CD14-positive monocyte (primary cell): ENCODE measurements around the gene ZFP36L1. TPM values are rescaled to one million over a fixed set of nuclear protein-coding genes. Genes with fewer than 3 reads are reported as not detected.

Experiments
- DNase-seq, 3 donors: peaks; one replicate each; pipeline ENCODE4 v3.0.0-alpha.2; 2011 to 2022
- H2AFZ ChIP-seq: 2 replicates; pipeline ENCODE4 v1.6.0; 2012; ENCODE audit warnings: mild to moderate bottlenecking, low read depth, low read length, inconsistent platforms; ENCODE audit not compliant: insufficient read depth, poor library complexity, severe bottlenecking
- H3K27ac ChIP-seq, 2 donors: 1 replicate in 1 of 2; 2 replicates in 1 of 2; pipeline ENCODE4 v1.5.1; 2012 to 2013; ENCODE audit warnings: low read length in 2 of 2, control low read depth in 1 of 2, inconsistent platforms in 1 of 2, low read depth in 1 of 2, mild to moderate bottlenecking in 1 of 2
- H3K27me3 ChIP-seq, 2 donors: one replicate each; pipeline versions ENCODE4 v1.6.0 to v1.6.1; 2011 to 2013; ENCODE audit warnings: low read length in 2 of 2; ENCODE audit not compliant: control insufficient read depth in 2 of 2, insufficient read depth in 2 of 2
- H3K36me3 ChIP-seq, 2 donors: replicated peaks in 1 of 2; 1 replicate in 1 of 2; 2 replicates in 1 of 2; pipeline versions ENCODE4 v1.5.1 to v1.6.1; 2012 to 2013; ENCODE audit warnings: low read length in 2 of 2, control low read depth in 1 of 2, inconsistent platforms in 1 of 2, mild to moderate bottlenecking in 1 of 2; ENCODE audit not compliant: insufficient read depth in 2 of 2, control insufficient read depth in 1 of 2
- H3K4me1 ChIP-seq, 2 donors: 1 replicate in 1 of 2; 2 replicates in 1 of 2; pipeline versions ENCODE4 v1.5.1 to v1.6.1; 2012 to 2013; ENCODE audit warnings: low read length in 2 of 2, control low read depth in 1 of 2, inconsistent platforms in 1 of 2, mild to moderate bottlenecking in 1 of 2, moderate library complexity in 1 of 2; ENCODE audit not compliant: insufficient read depth in 2 of 2, control insufficient read depth in 1 of 2
- H3K4me2 ChIP-seq: replicated peaks from 2 replicates; pipeline ENCODE3; 2012; ENCODE audit warnings: low read length, moderate library complexity, mild to moderate bottlenecking; ENCODE audit not compliant: poor library complexity, severe bottlenecking; ENCODE audit errors: extremely low read depth
- H3K4me3 ChIP-seq, 3 experiments: fragments of 200-600 bp in 1 of 3; sonication (generic) in 1 of 3; replicated peaks in 1 of 3; 1 replicate in 2 of 3; 2 replicates in 1 of 3; pipeline ENCODE4 v1.5.1; 2011 to 2013; ENCODE audit warnings: low read length in 3 of 3, mild to moderate bottlenecking in 3 of 3, control low read depth in 2 of 3, low read depth in 2 of 3, inconsistent platforms in 1 of 3, moderate library complexity in 1 of 3
- H3K79me2 ChIP-seq: 2 replicates; pipeline ENCODE4 v1.6.0; 2012; ENCODE audit warnings: mild to moderate bottlenecking, control low read depth, inconsistent platforms, low read length, moderate library complexity; ENCODE audit not compliant: insufficient read depth
- H3K9ac ChIP-seq: 2 replicates; pipeline ENCODE4 v1.6.0; 2017; ENCODE audit warnings: low read length, mild to moderate bottlenecking; ENCODE audit not compliant: insufficient read depth, poor library complexity, severe bottlenecking
- H3K9me3 ChIP-seq, 2 donors: replicated peaks in 1 of 2; 1 replicate in 1 of 2; 2 replicates in 1 of 2; pipeline versions ENCODE4 v1.5.1 to v1.6.1; 2012 to 2013; ENCODE audit warnings: low read length in 2 of 2, control low read depth in 1 of 2; ENCODE audit not compliant: control insufficient read depth in 1 of 2, insufficient read depth in 1 of 2
- H4K20me1 ChIP-seq: 2 replicates; pipeline ENCODE4 v1.6.0; 2012; ENCODE audit warnings: mild to moderate bottlenecking, low read length, control low read depth, moderate library complexity; ENCODE audit not compliant: insufficient read depth
- H3K27ac Mint-ChIP-seq, 7 donors: one replicate each; pipeline ENCODE4 v1.8.0; 2020; ENCODE audit warnings: mild to moderate bottlenecking in 7 of 7, mixed read lengths in 7 of 7, moderate library complexity in 6 of 7, inconsistent platforms in 2 of 7
- H3K27me3 Mint-ChIP-seq, 3 donors: one replicate each; pipeline ENCODE4 v1.8.0; 2021 to 2022; ENCODE audit warnings: low read depth in 3 of 3, mild to moderate bottlenecking in 3 of 3, mixed read lengths in 3 of 3, moderate library complexity in 3 of 3, inconsistent platforms in 1 of 3
- H3K36me3 Mint-ChIP-seq, 2 donors: one replicate each; pipeline ENCODE4 v1.8.0; 2020; ENCODE audit warnings: mixed read lengths in 2 of 2, inconsistent platforms in 1 of 2, mild to moderate bottlenecking in 1 of 2
- H3K4me1 Mint-ChIP-seq: one replicate; pipeline ENCODE4 v1.8.0; 2020; ENCODE audit warnings: mild to moderate bottlenecking, mixed read lengths
- H3K4me3 Mint-ChIP-seq, 2 donors: one replicate each; pipeline ENCODE4 v1.8.0; 2020; ENCODE audit warnings: mild to moderate bottlenecking in 2 of 2, mixed read lengths in 2 of 2, moderate library complexity in 1 of 2
- H3K9me3 Mint-ChIP-seq, 7 donors: one replicate each; pipeline ENCODE4 v1.8.0; 2020 to 2022; ENCODE audit warnings: mixed read lengths in 7 of 7, mild to moderate bottlenecking in 6 of 7, moderate library complexity in 6 of 7, inconsistent platforms in 2 of 7
- WGBS: methylation state at CpG from one replicate; pipeline ENCODE4 v1.1.5; 2013; ENCODE audit warnings: missing lambda C conversion rate; ENCODE audit not compliant: insufficient coverage; 5-methylcytosine and 5-hydroxymethylcytosine counted together
- intact Hi-C, 2 donors: fragments of 100-400 bp; cut with micrococcal nuclease; formaldehyde crosslinking; loops; one replicate each; pipeline versions ENCODE4 v1.15.0 to v1.15.1; 2023
- polyA plus RNA-seq, 3 donors: library from polyadenylated mRNA; depleted of rRNA in 1 of 3; unstranded in 2 of 3; stranded (reverse) in 1 of 3; fragments of 300-500 nt in 2 of 3; fragments of >200 nt in 1 of 3; fragmentation: Illumina TruSeq in 2 of 3; gene quantifications; 1 replicate in 2 of 3; 2 replicates in 1 of 3; pipeline ENCODE4 v1.2.3, GENCODE V29; 2012 to 2021
- TF ChIP-seq, protein P1 (sequence below): fragments of 200-600 bp; IDR thresholded peaks from one replicate; pipeline ENCODE4 v1.8.0; 2022; ENCODE audit warnings: antibody characterized with exemption, mild to moderate bottlenecking

ZFP36L1 gene
- polyA plus RNA-seq, 3 donors = 151 to 934 (median 185) TPM

GRCh38 chr14:68788996-68789820, 3.7 kb downstream of the ZFP36L1 start:
- Histone ChIP-seq H3K9me3 (no peaks in the 10 kb centered on the region), H3K9ac (peak overlapping the region; percentile 56), H3K4me2 (peak overlapping the region; percentile 95), H3K36me3 (peaks cover 37 to 49% of the 10 kb centered on the region in 2 donors), H3K27ac (peak overlapping the region; percentile 61 to 97), H4K20me1 (peaks cover 66% of the 10 kb centered on the region), H2AFZ (no peak overlapping the region), H3K4me3 (peak overlapping the region; percentile 54 to 97 (median 77)), H3K4me1 (peaks cover 26 to 58% of the 10 kb centered on the region in 2 donors), H3K27me3 (no peaks in the 10 kb centered on the region), H3K79me2 (peaks cover 41% of the 10 kb centered on the region)
- H3K27me3 Mint-ChIP-seq = peaks cover 4 to 13% (median 12%) of the 10 kb centered on the region in 3 donors
- intact Hi-C loops = loop anchor here in 1 of 2 donors (2.0 kb wide), 2 partner anchors 46 to 190 kb away; no protein-coding TSS in a partner anchor
- H3K4me1 Mint-ChIP-seq = peaks cover 53% of the 10 kb centered on the region
- WGBS = 29% methylated on average over 12 of the region's 16 CpGs
- peaks cover 0 to 11% (median 2%) of the 10 kb centered on the region in 7 donors for H3K9me3 Mint-ChIP-seq
- peak; percentile 74 to 84 (median 84) for DNase-seq
- TF ChIP-seq, protein P1, sequence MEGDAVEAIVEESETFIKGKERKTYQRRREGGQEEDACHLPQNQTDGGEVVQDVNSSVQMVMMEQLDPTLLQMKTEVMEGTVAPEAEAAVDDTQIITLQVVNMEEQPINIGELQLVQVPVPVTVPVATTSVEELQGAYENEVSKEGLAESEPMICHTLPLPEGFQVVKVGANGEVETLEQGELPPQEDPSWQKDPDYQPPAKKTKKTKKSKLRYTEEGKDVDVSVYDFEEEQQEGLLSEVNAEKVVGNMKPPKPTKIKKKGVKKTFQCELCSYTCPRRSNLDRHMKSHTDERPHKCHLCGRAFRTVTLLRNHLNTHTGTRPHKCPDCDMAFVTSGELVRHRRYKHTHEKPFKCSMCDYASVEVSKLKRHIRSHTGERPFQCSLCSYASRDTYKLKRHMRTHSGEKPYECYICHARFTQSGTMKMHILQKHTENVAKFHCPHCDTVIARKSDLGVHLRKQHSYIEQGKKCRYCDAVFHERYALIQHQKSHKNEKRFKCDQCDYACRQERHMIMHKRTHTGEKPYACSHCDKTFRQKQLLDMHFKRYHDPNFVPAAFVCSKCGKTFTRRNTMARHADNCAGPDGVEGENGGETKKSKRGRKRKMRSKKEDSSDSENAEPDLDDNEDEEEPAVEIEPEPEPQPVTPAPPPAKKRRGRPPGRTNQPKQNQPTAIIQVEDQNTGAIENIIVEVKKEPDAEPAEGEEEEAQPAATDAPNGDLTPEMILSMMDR = peak; percentile 79
- H3K4me3 Mint-ChIP-seq = peak overlapping the region; percentile 95 to 100
- H3K27ac Mint-ChIP-seq = peak overlapping the region; percentile 75 to 100 (median 90)
- peaks cover 53 to 59% of the 10 kb centered on the region in 2 donors for H3K36me3 Mint-ChIP-seq

DNA sequence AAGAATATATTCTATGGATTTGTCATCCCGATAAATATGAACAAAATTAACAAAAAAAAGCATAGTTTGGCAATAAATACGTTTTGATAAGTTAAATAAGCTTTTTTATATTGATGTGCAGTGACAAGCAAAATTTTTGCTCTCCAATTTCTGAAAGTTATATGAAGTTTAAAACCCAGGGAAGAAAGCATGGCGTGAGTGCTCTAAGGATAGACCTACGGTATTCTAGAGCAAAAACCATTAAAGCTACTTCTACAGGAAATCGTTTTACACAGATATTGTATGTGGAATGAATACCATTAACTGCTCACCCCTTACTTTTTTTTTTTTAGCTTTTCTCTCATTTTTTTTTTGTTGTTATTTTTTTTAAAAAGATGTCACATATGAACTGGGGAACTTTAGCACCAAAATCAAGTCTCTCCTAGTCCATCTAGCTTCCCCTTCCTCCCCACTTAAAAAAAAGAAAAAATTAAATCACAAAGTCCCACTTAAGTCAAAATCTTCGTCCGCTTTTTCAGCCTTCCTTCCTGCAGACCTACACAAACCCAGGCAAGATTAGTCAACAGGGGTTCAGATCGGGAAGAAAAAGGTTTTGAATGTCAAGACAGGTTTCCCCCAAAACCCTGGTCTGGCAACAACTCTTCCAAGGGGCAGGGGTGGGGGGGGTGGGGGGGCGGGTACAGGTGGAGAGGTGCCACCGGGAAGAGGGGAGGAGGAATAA, 4.4 kb downstream of the ZFP36L1 start:
- H3K4me1 Mint-ChIP-seq = peaks cover 49% of the 10 kb centered on the region
- peak overlapping the region; percentile 95 for H3K4me2 ChIP-seq
- no peak for DNase-seq

More for the DNA sequence above, 4.4 kb downstream of the ZFP36L1 start:
- peak overlapping the region; percentile 95 to 100 for H3K4me3 Mint-ChIP-seq
- H3K27ac ChIP-seq = peak overlapping the region in 1 of 2 donors; percentile 97
- H3K27me3 Mint-ChIP-seq = peaks cover 4 to 16% (median 12%) of the 10 kb centered on the region in 3 donors
- H2AFZ ChIP-seq = no peak overlapping the region
- H3K36me3 ChIP-seq = peaks cover 37 to 49% of the 10 kb centered on the region in 2 donors
- H4K20me1 ChIP-seq = peaks cover 66% of the 10 kb centered on the region
- peaks cover 0 to 11% (median 2%) of the 10 kb centered on the region in 7 donors for H3K9me3 Mint-ChIP-seq
- H3K36me3 Mint-ChIP-seq = peaks cover 53 to 59% of the 10 kb centered on the region in 2 donors
- peaks cover 22 to 50% of the 10 kb centered on the region in 2 donors for H3K4me1 ChIP-seq
- TF ChIP-seq, protein P1 = no peak
- intact Hi-C loops = loop anchor here in 1 of 2 donors (2.0 kb wide), 2 partner anchors 46 to 190 kb away; no protein-coding TSS in a partner anchor
- H3K27me3 ChIP-seq = no peaks in the 10 kb centered on the region
- 0% methylated on average over 1 of the region's 10 CpGs for WGBS
- H3K79me2 ChIP-seq = peaks cover 41% of the 10 kb centered on the region
- peak overlapping the region; percentile 56 for H3K9ac ChIP-seq
- H3K9me3 ChIP-seq = no peaks in the 10 kb centered on the region
- peak overlapping the region; percentile 72 to 100 (median 87) for H3K27ac Mint-ChIP-seq
- H3K4me3 ChIP-seq = peak overlapping the region in 2 of 3 experiments; percentile 77 to 97
